ENCODE results near the gene SMCHD1.
"Not testable (repeated sequence)": the region's sequence is repeated elsewhere in the genome, so short reads cannot be mapped to it uniquely, and the experiment has no call there.

Gene SMCHD1

GRCh38 chr18:2660849-2661248 lies 5.3 kb downstream of the SMCHD1 start:
- not testable (repeated sequence) for DNase-seq

- not testable (repeated sequence) for DNase-seq
These were observed 6.8 kb downstream of the SMCHD1 start for GRCh38 chr18:2662288-2662687.

DNA sequence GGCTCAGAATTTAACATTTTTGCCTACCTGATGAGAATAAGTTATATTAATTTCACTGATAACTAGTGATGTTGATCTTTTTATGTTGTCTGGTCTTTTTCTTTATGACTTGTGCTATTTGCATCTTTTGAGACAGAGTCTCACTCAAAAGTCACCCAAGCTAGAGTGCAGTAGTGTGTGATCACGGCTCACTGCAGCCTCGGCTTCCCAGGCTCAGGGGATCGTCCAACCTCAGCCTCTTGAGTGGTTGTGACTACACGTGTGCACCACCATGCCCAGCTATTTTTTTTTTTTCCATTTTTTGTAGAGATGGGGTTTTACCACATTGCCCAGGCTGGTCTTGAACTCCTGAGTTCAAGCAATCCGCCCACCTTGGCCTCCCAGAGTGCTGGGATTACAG lies 7.5 kb downstream of the SMCHD1 start:
- no peak for DNase-seq

DNA sequence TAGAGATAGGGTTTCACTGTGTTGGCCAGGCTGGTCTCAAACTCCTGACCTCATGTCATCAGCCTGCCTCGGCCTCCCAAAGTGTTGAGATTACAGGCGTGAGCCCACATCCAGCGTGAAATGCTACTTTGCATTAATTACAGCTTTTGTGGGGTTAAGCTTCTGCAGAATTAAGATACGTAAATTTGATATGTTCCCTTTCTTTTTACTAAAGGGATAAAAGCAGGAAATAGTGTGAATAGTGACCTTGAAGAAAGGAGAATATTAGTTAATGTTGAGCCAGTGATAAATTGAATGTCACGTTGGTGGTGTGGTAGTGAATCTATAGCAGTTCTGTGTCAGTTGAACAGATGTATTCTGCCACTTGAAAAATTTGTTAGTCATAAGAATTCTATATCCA lies 16.9 kb downstream of the SMCHD1 start:
- no peak for DNase-seq

GRCh38 chr18:2672872-2673271 lies 17.3 kb downstream of the SMCHD1 start:
- no peak for DNase-seq

DNA sequence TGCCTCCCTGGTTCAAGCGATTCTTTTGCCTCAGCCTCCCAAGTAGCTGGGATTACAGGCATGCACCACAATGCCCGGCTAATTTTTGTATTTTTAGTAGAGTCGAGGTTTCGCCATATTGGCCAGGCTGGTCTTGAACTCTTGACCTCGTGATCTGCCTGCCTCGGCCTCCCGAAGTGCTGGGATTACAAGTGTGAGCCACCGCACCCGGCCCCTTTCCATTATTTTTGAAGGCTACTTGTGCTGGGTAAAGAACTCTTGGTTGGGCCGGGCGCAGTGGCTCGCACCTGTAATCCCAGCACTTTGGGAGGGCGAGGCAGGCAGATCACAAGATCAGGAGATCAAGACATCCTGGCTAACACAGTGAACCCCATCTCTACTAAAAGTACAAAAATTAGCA lies 23.4 kb downstream of the SMCHD1 start:
- DNase-seq = not testable (repeated sequence)

DNA sequence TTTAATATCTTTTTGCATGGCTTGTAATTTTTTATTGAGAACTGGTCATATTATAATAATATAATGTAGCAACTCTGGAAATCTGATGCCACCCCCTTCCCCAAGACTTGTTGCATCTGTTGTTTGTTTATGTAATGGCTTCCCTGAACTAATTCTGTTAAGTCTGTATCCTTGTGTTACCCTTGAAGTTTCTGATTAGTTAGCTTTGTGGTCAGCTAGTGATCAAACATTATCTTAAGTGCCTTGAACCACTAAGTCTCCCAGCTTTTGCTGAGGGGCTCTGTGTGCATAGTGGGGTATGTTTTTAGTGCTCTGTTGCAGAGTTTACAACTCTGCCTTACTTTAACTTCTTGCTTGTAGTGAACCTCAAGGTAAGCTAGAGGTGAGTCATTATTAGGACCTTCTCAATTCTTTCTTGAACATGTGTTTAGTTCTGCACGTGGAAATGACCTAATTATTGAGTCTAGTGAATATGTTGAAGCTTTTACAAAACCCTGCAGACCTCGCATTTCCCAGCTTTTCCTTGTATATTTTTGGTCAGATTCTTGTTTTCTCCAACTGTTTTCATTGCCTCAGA lies 24.8 kb downstream of the SMCHD1 start:
- DNase-seq = no peak

DNA sequence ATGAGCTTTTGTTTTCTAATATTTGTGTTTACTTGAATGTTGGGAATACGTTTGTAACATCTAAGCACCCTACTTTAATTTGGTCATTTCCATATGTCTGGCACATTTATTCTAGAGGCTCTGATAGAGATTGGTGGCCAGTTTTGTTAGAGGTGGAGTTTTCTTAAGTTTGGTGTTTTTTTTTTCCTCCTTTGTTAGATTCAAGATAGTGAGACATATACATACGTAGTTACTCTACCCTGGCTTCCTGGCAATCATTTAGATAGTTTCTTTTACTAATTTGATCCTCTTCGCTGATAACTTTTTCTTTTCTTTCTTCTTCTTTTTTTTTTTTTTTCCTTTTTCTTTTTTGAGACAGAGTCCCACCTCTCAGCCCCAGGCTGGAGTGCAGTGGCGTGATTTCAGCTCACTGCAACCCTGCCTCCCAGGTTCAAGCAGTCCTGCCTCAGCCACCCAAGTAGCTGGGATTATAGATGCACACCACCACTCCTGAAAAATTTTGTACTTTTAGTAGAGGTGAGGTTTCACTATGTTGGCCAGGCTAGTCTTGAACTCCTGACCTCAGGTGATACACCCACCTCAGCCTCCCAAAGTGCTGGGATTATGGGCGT lies 26.6 kb downstream of the SMCHD1 start:
- no peak for DNase-seq

DNA sequence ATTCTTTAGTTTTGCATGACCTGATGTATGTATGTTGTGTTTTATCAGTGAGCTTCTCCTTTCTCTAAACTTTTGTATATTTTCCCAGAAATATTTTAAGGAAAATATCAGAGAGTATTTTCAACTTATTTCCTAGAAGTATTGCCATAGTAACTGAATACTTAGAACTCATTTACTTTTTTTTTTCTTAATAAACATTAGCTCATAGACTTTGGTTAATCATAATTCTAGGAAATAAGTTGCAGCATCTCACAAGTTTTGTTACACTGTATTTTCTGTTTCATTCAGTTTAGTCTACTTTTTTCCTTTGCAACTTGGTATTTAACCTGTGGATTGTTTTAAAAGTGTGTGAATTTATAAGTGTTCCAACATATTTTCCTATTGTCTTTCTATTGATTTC lies 27.5 kb downstream of the SMCHD1 start:
- no peak for DNase-seq

DNA sequence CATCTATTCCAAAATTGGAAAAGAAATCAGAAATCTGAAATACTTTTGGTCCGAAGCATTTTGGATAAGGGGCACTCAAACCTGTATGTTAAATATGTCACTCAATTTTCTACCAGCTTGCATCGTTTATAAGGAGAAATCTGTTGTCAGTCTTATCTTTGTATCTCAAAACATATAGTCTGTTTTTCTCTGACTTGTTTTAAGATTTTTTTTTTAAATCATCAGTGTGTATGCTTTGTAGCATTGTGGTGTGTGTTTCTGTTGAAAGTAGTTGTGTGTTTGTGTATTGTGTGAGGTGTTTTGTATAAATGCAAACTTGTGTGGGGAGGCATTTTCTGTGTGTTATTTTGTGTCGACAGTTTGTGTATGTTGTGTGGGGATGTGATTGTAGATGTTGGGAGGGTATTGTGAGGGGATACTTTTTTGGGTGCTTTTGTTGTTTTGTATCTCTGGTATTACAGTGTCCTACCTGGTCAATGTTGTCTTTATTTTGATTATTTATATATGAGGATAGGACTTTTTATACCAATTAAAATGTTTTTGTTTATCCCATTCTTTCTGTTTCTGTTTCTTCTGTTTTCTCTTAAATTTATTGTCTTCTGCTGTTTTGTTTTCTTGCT lies 30.9 kb downstream of the SMCHD1 start:
- DNase-seq = no peak

DNA sequence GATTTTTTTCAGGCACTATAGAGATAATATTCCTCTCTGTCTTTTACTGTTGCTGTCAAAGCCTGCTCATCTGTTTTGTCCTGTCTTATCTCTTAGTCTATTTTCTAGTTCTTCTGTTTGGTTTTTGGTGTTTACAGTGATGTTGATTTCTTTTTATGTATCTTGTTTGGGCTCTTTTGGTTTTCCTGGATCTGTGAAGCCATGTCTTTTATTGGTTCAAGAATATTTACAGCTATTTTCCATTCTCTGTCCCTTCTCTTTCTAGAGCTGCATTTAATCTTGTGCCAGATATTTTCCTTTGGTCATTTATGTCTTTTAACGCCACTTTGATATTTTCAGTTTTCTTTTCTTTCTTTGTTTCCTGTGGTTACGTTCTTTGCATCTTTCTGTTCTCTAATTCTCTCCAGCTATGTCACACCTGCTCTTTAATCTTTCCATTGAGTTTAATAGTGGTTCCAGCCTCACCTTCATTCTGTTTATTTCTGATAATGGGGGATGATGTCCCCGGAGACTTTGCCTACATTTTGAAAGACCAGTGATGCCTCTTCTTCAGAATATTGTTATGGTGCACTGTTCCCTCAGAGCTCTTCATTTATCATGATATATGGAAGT lies 32.0 kb downstream of the SMCHD1 start:
- no peak for DNase-seq

DNA sequence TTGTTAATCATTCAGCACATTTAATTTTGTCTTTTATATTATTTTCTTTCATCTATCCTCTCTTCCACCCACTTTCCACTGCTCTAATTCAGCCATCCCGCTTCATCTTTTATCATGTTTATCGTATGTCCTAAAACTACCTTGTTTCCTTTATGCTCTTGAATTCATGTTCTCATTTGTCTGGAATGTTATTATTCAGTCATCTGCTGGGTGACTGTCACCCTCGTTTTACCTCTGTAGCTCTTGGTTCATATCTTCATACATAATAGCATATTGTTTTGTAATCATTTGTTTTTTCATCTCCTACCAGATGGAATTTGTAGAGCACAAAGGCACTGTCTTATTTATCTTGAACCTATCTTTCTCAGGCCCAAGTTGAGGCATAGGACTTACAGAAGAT lies 37.0 kb downstream of the SMCHD1 start:
- DNase-seq = no peak

GRCh38 chr18:2697184-2697583 lies 41.7 kb downstream of the SMCHD1 start:
- no peak for DNase-seq

GRCh38 chr18:2699001-2699400 lies 43.5 kb downstream of the SMCHD1 start:
- no peak for DNase-seq

- no peak for DNase-seq
These were observed 49.0 kb downstream of the SMCHD1 start for GRCh38 chr18:2704541-2704940.

GRCh38 chr18:2706903-2707302 lies 51.4 kb downstream of the SMCHD1 start:
- no peak for DNase-seq

- no peak for DNase-seq
These were observed 52.1 kb downstream of the SMCHD1 start for GRCh38 chr18:2707551-2708168.

GRCh38 chr18:2709316-2709715 lies 53.8 kb downstream of the SMCHD1 start:
- DNase-seq = no peak

DNA sequence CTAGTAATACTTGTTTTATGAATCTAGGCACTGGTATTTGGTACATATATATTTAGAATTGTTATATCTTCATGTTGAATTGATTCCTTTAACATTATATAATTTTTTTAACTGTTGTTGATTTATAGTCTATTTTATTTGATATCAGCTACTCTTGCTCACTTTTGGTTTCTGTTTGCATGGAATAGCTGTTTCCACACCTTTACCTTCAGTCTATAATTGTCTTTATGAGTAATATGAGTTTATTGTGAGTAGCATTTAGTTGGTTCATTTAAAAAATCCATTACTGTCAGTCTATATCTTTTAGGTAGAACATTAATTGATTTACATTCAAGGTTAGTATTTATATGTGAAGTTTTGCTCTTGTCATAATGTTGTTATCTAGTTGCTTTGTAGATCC lies 58.6 kb downstream of the SMCHD1 start:
- no peak for DNase-seq

DNA sequence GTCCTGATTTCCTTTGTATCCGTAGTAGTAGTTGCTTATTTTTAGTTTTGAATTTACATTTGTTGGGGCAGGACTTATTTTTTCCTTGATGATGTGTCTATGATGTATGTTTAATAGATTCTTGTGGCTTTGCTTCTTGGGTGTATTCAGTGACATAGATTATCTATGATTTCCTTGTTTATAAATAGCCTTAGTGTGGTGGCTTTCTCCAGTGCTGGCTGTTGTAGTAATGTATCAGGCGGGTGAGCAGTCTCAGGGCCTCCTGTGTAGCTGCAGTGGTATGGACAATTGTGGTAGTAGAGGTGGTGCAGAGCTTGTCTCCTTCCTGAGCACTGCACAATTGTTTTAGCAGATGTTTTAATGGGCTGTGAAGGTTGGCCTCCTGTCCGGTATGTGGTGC lies 60.5 kb downstream of the SMCHD1 start:
- DNase-seq = no peak

- DNase-seq = no peak
These were observed 61.1 kb downstream of the SMCHD1 start for GRCh38 chr18:2716394-2717326.

DNA sequence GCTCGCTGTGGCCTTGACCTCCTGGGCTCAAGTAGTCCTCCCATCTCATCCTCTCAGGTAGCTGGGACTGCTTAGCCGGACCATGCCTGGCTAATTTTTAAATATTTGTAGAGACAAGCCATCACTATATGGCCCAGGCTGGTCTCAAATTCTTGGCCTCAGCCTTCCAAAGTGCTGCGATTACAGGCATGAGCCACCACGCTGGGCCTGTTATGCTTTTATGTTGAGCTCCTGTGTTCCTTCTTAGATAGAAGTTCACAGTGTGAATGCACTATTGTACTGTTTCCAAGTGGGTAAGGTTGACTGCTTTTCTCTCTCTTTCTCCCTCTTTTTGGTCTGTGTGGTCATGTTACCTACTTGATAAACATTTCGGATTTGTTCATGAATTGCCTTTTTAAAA lies 61.9 kb downstream of the SMCHD1 start:
- DNase-seq = no peak

DNA sequence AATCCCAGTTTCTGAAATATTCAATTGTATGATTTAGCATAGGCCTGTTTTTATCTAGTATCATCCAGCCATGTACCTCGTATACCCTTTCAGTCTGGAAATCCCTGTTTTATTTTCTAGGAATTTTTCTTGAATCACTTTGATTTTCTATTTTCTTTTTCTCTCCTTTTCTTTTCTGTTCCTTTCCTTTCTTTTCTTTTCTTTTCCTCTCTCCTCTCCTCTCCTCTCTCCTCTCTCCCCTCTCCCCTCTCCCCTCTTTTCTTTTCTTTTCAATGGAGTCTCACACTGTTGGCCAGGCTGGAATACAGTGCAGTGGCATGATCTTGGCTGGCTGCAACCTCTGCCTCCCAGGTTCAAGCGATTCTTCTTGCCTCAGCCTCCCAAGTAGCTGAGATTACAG lies 63.5 kb downstream of the SMCHD1 start:
- no peak for DNase-seq

Data from DMS 273 treated with DMSO at 0.1 percent for 48 hours (cell line).